Vagina (tissue), 2 donors: ENCODE results near the gene MYO7A. TPM values are rescaled to one million over a fixed set of nuclear protein-coding genes. Genes with fewer than 3 reads are reported as not detected.

ENCODE experiments used
- DNase-seq, 2 donors: peaks; one replicate each; pipeline ENCODE4 v3.0.0-alpha.2; 2017; ENCODE audit errors: extremely low spot score in 2 of 2
- H3K27ac ChIP-seq: fragments of 200-600 bp; sonication (generic); one replicate; pipeline ENCODE4 v1.5.1; 2019
- H3K27me3 ChIP-seq: fragments of 200-600 bp; sonication (generic); one replicate; pipeline ENCODE4 v1.5.1; 2019
- H3K36me3 ChIP-seq, 2 donors: fragments of 200-600 bp; sonication (generic); one replicate each; pipeline ENCODE4 v1.5.1; 2017 to 2019
- H3K4me1 ChIP-seq: fragments of 200-600 bp; sonication (generic); one replicate; pipeline ENCODE4 v1.5.1; 2019
- H3K4me3 ChIP-seq, 2 donors: fragments of 200-600 bp; sonication (generic); 1 replicate in 1 of 2; 2 replicates in 1 of 2; pipeline ENCODE4 v1.5.1; 2016 to 2019
- H3K9me3 ChIP-seq: fragments of 200-600 bp; sonication (generic); one replicate; pipeline ENCODE4 v1.5.1; 2019
- POLR2A ChIP-seq, 2 donors: fragments of 450-650 bp; IDR thresholded peaks; one replicate each; pipeline ENCODE4 v1.6.1; 2017; ENCODE audit warnings: antibody characterized with exemption in 2 of 2, mild to moderate bottlenecking in 2 of 2, moderate library complexity in 2 of 2
- POLR2AphosphoS5 ChIP-seq, 2 donors: sonication (generic); formaldehyde crosslinking; IDR thresholded peaks; one replicate each; pipeline ENCODE4 v1.9.0; 2017; ENCODE audit warnings: antibody characterized with exemption in 2 of 2, mild to moderate bottlenecking in 2 of 2, low read depth in 1 of 2; ENCODE audit not compliant: insufficient read depth in 1 of 2
- intact Hi-C: fragments of 100-400 bp; cut with DNase I; formaldehyde crosslinking; loops from one replicate; pipeline ENCODE4 v1.15.1; 2023
- total RNA-seq: library from RNA; depleted of rRNA; stranded (reverse); fragments of >200 nt; gene quantifications from one replicate; pipeline ENCODE4 v1.2.3, GENCODE V29; 2016
- TF ChIP-seq, protein P1 (sequence below), 3 experiments: fragments of 450-650 bp in 2 of 3; fragments of 200-600 bp in 1 of 3; sonication (generic) in 1 of 3; IDR thresholded peaks; one replicate each; pipeline ENCODE4 v1.5.1; 2017 to 2019; ENCODE audit warnings: antibody characterized with exemption in 3 of 3, mild to moderate bottlenecking in 2 of 3, moderate library complexity in 2 of 3

Gene MYO7A
- total RNA-seq, 1 donor from 2014 or later = 9.1 TPM

DNA sequence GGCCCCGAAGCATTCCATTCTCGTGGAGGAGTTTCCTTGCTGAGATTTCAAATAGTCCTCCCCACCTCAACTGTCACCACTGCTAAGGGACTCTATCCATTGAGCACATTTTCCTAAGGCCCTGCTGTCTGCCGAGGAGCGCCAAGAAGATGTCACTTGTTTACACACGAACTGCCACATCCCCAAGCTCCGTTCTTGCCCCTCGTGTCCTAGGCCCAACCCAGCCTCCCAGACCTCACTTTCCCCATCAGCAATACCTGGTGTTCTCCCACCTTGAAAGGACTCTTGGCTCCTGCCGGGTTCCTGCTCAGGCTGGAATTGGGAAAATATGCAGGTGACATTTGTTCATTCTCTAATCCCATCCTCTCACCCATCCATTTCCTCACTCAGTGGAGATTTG lies 4.0 kb upstream of the MYO7A start:
- H3K4me1 ChIP-seq = peaks cover 17% of the 10 kb centered on the region
- TF ChIP-seq, protein P1, sequence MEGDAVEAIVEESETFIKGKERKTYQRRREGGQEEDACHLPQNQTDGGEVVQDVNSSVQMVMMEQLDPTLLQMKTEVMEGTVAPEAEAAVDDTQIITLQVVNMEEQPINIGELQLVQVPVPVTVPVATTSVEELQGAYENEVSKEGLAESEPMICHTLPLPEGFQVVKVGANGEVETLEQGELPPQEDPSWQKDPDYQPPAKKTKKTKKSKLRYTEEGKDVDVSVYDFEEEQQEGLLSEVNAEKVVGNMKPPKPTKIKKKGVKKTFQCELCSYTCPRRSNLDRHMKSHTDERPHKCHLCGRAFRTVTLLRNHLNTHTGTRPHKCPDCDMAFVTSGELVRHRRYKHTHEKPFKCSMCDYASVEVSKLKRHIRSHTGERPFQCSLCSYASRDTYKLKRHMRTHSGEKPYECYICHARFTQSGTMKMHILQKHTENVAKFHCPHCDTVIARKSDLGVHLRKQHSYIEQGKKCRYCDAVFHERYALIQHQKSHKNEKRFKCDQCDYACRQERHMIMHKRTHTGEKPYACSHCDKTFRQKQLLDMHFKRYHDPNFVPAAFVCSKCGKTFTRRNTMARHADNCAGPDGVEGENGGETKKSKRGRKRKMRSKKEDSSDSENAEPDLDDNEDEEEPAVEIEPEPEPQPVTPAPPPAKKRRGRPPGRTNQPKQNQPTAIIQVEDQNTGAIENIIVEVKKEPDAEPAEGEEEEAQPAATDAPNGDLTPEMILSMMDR (IDR thresholded peaks at IDR 0.05) = no peak
- TF ChIP-seq POLR2AphosphoS5 (IDR thresholded peaks at IDR 0.05; ENCODE audit: insufficient read depth in 1 of 2, low read depth in 1 of 2) (no peak), POLR2A (IDR thresholded peaks at IDR 0.05) (no peak)
- H3K4me3 ChIP-seq = no peak overlapping the region
- no peaks in the 10 kb centered on the region for H3K27me3 ChIP-seq
- H3K36me3 ChIP-seq = peaks cover 0 to 3% of the 10 kb centered on the region in 2 donors
- intact Hi-C loops = loop anchor here (10.0 kb wide), 1 partner anchor 431 kb away; no protein-coding TSS in a partner anchor
- no peaks in the 10 kb centered on the region for H3K9me3 ChIP-seq
- no peak for DNase-seq
- H3K27ac ChIP-seq = no peak overlapping the region

DNA sequence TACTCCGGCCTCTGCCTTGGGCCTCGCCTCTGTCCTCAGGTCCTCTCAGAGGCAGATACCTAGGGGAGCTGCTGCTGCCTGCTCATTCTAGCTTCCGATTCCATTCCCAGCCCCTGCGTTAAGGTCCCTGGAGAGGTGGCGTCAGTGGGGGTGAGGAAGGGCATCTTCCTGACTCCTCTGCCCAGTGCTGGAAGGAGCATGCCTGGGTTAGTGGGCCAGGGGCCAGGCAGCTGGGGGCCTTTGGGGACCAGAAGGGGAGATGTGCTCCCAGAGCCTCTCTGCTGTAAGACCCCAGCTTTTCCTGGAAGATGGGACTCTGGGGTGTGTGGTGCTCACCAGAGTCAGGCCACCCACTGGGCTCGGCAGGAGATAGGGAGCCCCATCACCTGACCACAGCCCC lies 3.6 kb upstream of the MYO7A start:
- Histone ChIP-seq H3K27me3 (no peaks in the 10 kb centered on the region), H3K4me3 (no peak overlapping the region), H3K27ac (no peak overlapping the region), H3K9me3 (no peaks in the 10 kb centered on the region), H3K36me3 (no peaks in the 10 kb centered on the region), H3K4me1 (peaks cover 17% of the 10 kb centered on the region)
- TF ChIP-seq POLR2A (IDR thresholded peaks at IDR 0.05) = no peak
- no peak for TF ChIP-seq POLR2AphosphoS5 (IDR thresholded peaks at IDR 0.05; ENCODE audit: insufficient read depth in 1 of 2, low read depth in 1 of 2)
- TF ChIP-seq, protein P1 (IDR thresholded peaks at IDR 0.05) = no peak
- intact Hi-C loops = loop anchor here (10.0 kb wide), 1 partner anchor 430 kb away; no protein-coding TSS in a partner anchor
- DNase-seq = no peak

DNA sequence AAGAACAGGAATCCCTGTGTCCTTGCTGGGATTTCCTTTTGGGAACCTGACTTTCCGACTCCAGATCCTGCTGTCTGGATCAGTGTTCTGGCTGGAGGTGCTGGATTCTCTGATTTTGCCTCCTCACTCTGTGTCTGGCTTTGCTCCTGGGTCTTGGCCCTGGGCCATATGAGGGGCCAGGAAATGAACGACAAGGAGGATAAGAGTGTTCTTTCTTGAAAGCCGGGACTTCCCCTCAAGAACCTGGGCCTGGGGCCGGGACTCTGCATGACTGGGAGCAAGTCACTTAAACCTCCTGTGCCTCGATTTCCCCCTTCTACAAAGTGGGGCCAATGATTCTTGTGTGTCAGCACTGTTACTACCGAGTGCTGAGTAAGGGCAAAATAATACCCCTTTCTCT lies 2.9 kb upstream of the MYO7A start:
- no peaks in the 10 kb centered on the region for H3K27me3 ChIP-seq
- H3K27ac ChIP-seq = no peak overlapping the region
- no peak for DNase-seq
- intact Hi-C loops = loop anchor here (5.0 to 10.0 kb wide), 2 partner anchors 62 to 430 kb away; no protein-coding TSS in a partner anchor
- H3K4me1 ChIP-seq = peaks cover 17% of the 10 kb centered on the region
- H3K4me3 ChIP-seq = no peak overlapping the region
- no peak for TF ChIP-seq POLR2AphosphoS5 (IDR thresholded peaks at IDR 0.05; ENCODE audit: insufficient read depth in 1 of 2, low read depth in 1 of 2)
- no peak for TF ChIP-seq POLR2A (IDR thresholded peaks at IDR 0.05)
- TF ChIP-seq, protein P1 (IDR thresholded peaks at IDR 0.05) = no peak
- no peaks in the 10 kb centered on the region for H3K9me3 ChIP-seq
- no peaks in the 10 kb centered on the region for H3K36me3 ChIP-seq

GRCh38 chr11:77125695-77126094 lies 2.4 kb upstream of the MYO7A start:
- no peak for DNase-seq
- H3K36me3 ChIP-seq = no peaks in the 10 kb centered on the region
- peaks cover 19% of the 10 kb centered on the region for H3K4me1 ChIP-seq
- H3K9me3 ChIP-seq = no peaks in the 10 kb centered on the region
- TF ChIP-seq POLR2A (IDR thresholded peaks at IDR 0.05) = no peak
- TF ChIP-seq, protein P1 (IDR thresholded peaks at IDR 0.05) = no peak
- TF ChIP-seq POLR2AphosphoS5 (IDR thresholded peaks at IDR 0.05; ENCODE audit: insufficient read depth in 1 of 2, low read depth in 1 of 2) = no peak
- H3K27me3 ChIP-seq = no peaks in the 10 kb centered on the region
- intact Hi-C loops = loop anchor here (5.0 to 10.0 kb wide), 2 partner anchors 62 to 429 kb away; no protein-coding TSS in a partner anchor
- no peak overlapping the region for H3K4me3 ChIP-seq
- H3K27ac ChIP-seq = no peak overlapping the region

DNA sequence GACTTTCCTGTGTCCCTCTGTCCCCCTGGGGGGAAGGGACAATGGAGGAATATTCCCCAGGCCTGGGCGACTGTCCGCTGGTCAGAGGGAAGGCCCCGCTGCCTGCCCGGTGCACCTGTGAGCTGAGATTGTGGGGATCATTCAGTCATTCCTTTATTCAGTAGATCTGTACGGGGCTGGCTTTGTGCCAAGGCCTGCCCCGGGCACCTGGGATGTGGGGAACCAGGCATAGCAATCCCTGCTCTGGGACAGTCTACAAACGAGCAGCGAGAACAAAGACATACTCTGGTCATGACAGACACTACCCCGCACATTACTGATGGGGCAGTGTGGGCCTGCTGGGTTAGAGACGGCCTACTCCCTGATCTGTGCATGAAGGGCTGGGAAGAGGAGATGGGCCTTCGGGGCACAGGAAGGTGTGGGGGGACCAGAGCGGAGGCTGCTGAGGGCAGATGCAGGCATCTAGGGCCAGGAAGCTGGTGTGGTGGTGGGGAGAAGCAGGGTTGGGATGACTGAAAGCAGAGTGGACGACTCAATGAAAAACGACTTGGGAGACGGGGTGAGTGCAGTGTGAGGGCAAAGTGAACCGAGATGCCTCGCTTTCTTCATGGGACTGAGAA lies 1.8 kb upstream of the MYO7A start:
- H3K4me3 ChIP-seq = no peak overlapping the region
- H3K36me3 ChIP-seq = no peaks in the 10 kb centered on the region
- H3K27ac ChIP-seq = no peak overlapping the region
- TF ChIP-seq POLR2A (IDR thresholded peaks at IDR 0.05) (no peak), POLR2AphosphoS5 (IDR thresholded peaks at IDR 0.05; ENCODE audit: insufficient read depth in 1 of 2, low read depth in 1 of 2) (no peak)
- TF ChIP-seq, protein P1 (IDR thresholded peaks at IDR 0.05) = no peak
- DNase-seq = no peak
- no peaks in the 10 kb centered on the region for H3K27me3 ChIP-seq
- no peaks in the 10 kb centered on the region for H3K9me3 ChIP-seq
- intact Hi-C loops = loop anchor here (5.0 to 10.0 kb wide), 2 partner anchors 61 to 429 kb away; no protein-coding TSS in a partner anchor
- H3K4me1 ChIP-seq = peaks cover 25% of the 10 kb centered on the region
